HCT116 (cell line): ENCODE results near the gene ATAD2B.

Experiments
- CEBPB ChIP-seq: IDR thresholded peaks from 2 replicates; pipeline ENCODE4 v1.6.1; 2012; ENCODE audit warnings: low read depth
- CTCF ChIP-seq, 3 experiments: fragments of 200-600 bp in 1 of 3; sonication (generic) in 1 of 3; IDR thresholded peaks in 2 of 3; conservative IDR thresholded peaks in 1 of 3; 2 replicates each; pipeline ENCODE4 v1.5.1; 2012 to 2017; ENCODE audit warnings: low read depth in 2 of 3, low read length in 2 of 3, antibody characterized with exemption in 1 of 3, borderline replicate concordance in 1 of 3, control low read depth in 1 of 3, mild to moderate bottlenecking in 1 of 3, mixed read lengths in 1 of 3, mixed run types in 1 of 3, moderate library complexity in 1 of 3; ENCODE audit not compliant: insufficient read depth in 1 of 3
- FOSL1 ChIP-seq: IDR thresholded peaks from 2 replicates; pipeline ENCODE4 v1.6.1; 2012; ENCODE audit warnings: low read depth
- POLR2A ChIP-seq: IDR thresholded peaks from 2 replicates; pipeline ENCODE4 v1.7.0; 2011; ENCODE audit warnings: borderline replicate concordance; ENCODE audit not compliant: insufficient read depth, insufficient read length; ENCODE audit errors: extremely low read depth
- YY1 ChIP-seq: IDR thresholded peaks from 2 replicates; pipeline ENCODE4 v1.6.1; 2011; ENCODE audit warnings: low read length, low read depth, moderate library complexity, mild to moderate bottlenecking; ENCODE audit not compliant: insufficient replicate concordance; ENCODE audit errors: extremely low read depth

DNA sequence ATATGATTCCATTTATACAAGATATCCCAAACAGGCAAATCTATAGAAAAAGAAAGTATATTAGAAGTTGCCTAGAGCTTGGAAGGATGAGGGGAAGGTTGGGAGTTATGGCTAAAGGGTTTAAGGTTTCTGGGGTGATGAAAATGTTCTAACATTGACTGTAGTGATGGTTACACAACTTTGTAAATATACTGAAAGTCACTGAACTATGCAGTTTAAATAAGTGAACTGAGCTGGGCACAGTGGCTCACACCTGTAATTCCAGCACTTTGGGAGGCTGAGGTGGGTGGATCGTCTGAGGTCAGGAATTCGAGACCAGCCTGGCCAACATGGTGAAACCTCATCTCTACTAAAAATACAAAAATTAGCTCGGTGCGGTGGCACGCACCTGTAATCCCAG, 91.5 kb downstream of the ATAD2B start:
- TF ChIP-seq CTCF (IDR thresholded peaks at IDR 0.05 in 2 of 3, conservative IDR thresholded peaks at IDR 0.05 in 1 of 3; ENCODE audit: borderline replicate concordance in 1 of 3, insufficient read depth in 1 of 3, low read depth in 2 of 3, low read length in 2 of 3) (no peak), FOSL1 (no peak), POLR2A (no peak), CEBPB (no peak), YY1 (no peak)
